ENCODE results near the gene HERPUD2. TPM values are rescaled to one million over a fixed set of nuclear protein-coding genes. Genes with fewer than 3 reads are reported as not detected.

Gene HERPUD2
- total and polyA plus RNA-seq, 2 of the 4 experiments (the other 2 are of a cell fraction): 22.2 to 27.2 TPM

- H3K27ac ChIP-seq (ENCODE audit: insufficient read depth, low read length): no peak overlapping the region
- H3K36me3 ChIP-seq (ENCODE audit: control insufficient read depth, insufficient read depth, low read length): no peaks in the 10 kb centered on the region
- H4K20me1 ChIP-seq (ENCODE audit: insufficient read depth, low read length): no peaks in the 10 kb centered on the region
- DNase-seq (no peak), ATAC-seq (ENCODE audit: low read depth) (no peak)
- H3K23ac ChIP-seq (ENCODE audit: low read depth, low read length): no peak overlapping the region
- no peaks in the 10 kb centered on the region; the same call in 1 of the 2 replicates for H3K27me3 ChIP-seq (ENCODE audit: control insufficient read depth, insufficient read depth, low read length)
- dilution Hi-C loops (cut with HindIII; ENCODE audit: low sequenced_read_pairs, unreplicated experiment) (no loop called here), intact Hi-C loops (cut with micrococcal nuclease) (no loop called here), in situ Hi-C loops (cut with MboI; ENCODE audit: low sequenced_read_pairs) (loop anchor here (10.0 to 25.0 kb wide), 2 partner anchors 257 to 619 kb away; no protein-coding TSS in a partner anchor)
- no peak overlapping the region for H4K91ac ChIP-seq (ENCODE audit: insufficient read depth, low read depth, low read length)
- H2BK120ac ChIP-seq (ENCODE audit: low read depth, low read length): no peak overlapping the region
- no peaks in the 10 kb centered on the region; the same call in 1 of the 2 replicates for H3K9me3 ChIP-seq (ENCODE audit: control insufficient read depth, insufficient read depth, low read length)
- H3K4me2 ChIP-seq (ENCODE audit: low read depth, low read length): no peak overlapping the region
- no peak overlapping the region for H3K14ac ChIP-seq (replicated peaks; ENCODE audit: low read depth, low read length)
- H2AK5ac ChIP-seq (ENCODE audit: low read depth, low read length): no peak overlapping the region
- H3K56ac ChIP-seq (ENCODE audit: extremely low read depth, insufficient read depth, low read length): no peak overlapping the region
- WGBS, 2 experiments (ENCODE audit: extremely low coverage in 2 of 2, insufficient read length in 1 of 2): no CpG with 5 or more reads among the region's 1 CpG
- no peak overlapping the region for H2BK5ac ChIP-seq (ENCODE audit: low read depth, low read length, poor library complexity, severe bottlenecking)
- no peak overlapping the region for H3K4me3 ChIP-seq (ENCODE audit: insufficient read depth, low read depth, low read length)
- CTCF ChIA-PET: no interaction called here
- H4K8ac ChIP-seq (ENCODE audit: low read depth in 2 of 2, low read length in 2 of 2): no peak overlapping the region
- H3K9me1 ChIP-seq (ENCODE audit: insufficient read depth, low read length): no peaks in the 10 kb centered on the region
- H2AFZ ChIP-seq (replicated peaks; ENCODE audit: low read length, poor library complexity): no peak overlapping the region
- no peak overlapping the region for H3K18ac ChIP-seq (ENCODE audit: low read depth, low read length)
- H3K4ac ChIP-seq (ENCODE audit: low read depth, low read length): no peak overlapping the region
- POLR2A ChIA-PET (ENCODE audit: unreplicated experiment): no interaction called here
- peaks cover 4% of the 10 kb centered on the region; the same call in 1 of the 2 replicates for H3K4me1 ChIP-seq (ENCODE audit: control insufficient read depth, insufficient read depth, low read length)
- no peak overlapping the region for H4K5ac ChIP-seq (ENCODE audit: low read depth, low read length)
- H3K79me1 ChIP-seq (ENCODE audit: low read depth in 1 of 2, low read length in 2 of 2): no peaks in the 10 kb centered on the region
- BruUV-seq (replicated peaks): no TSS peak
- TF ChIP-seq RFX5 (IDR thresholded peaks at IDR 0.05; ENCODE audit: low read depth, low read length) (no peak), CEBPB (IDR thresholded peaks at IDR 0.05; ENCODE audit: low read depth, low read length) (no peak)
- H2BK20ac ChIP-seq (ENCODE audit: low read depth, low read length): no peak overlapping the region
- H2BK15ac ChIP-seq (ENCODE audit: low read depth, low read length): no peak overlapping the region
- no peak overlapping the region for H2AK9ac ChIP-seq (replicated peaks; ENCODE audit: low read depth, low read length, poor library complexity)
- H3K9ac ChIP-seq (ENCODE audit: low read depth, low read length): no peak overlapping the region
These were observed 23.1 kb upstream of the HERPUD2 start for GRCh38 chr7:35718047-35718446.
